Fibroblast of mammary gland (primary cell): ENCODE measurements around the gene FALEC.
A peak's percentile ranks its signal among the peaks of the same experiment; 100 is the strongest.
"Not testable (repeated sequence)": the region's sequence is repeated elsewhere in the genome, so short reads cannot be mapped to it uniquely, and the experiment has no call there.

ENCODE experiments used
- DNase-seq: peaks from one replicate; pipeline ENCODE4 v3.0.0-alpha.2; 2010; ENCODE audit warnings: low read depth
- H3K4me3 ChIP-seq: 2 replicates; pipeline ENCODE4 v1.5.1; 2011; ENCODE audit warnings: low read depth, mild to moderate bottlenecking, low read length, moderate library complexity; ENCODE audit not compliant: control insufficient read depth
- CTCF ChIP-seq: conservative IDR thresholded peaks from 2 replicates; pipeline ENCODE4 v1.5.1; 2011; ENCODE audit warnings: low read depth, low read length, inconsistent platforms; ENCODE audit not compliant: control insufficient read depth, insufficient read depth

FALEC gene

GRCh38 chr1:150566589-150567340 lies 51.2 kb downstream of the FALEC start:
- no peak for DNase-seq
- no peak overlapping the region for H3K4me3 ChIP-seq
- no peak for TF ChIP-seq CTCF

GRCh38 chr1:150567341-150567716 lies 51.8 kb downstream of the FALEC start:
- TF ChIP-seq CTCF: no peak
- peak; percentile 55 for DNase-seq

GRCh38 chr1:150567717-150568593 lies 52.4 kb downstream of the FALEC start:
- DNase-seq: peak; percentile 98
- H3K4me3 ChIP-seq: peak overlapping the region; percentile 20
- TF ChIP-seq CTCF: no peak

More at GRCh38 chr1:150567341-150567716, 51.8 kb downstream of the FALEC start:
- H3K4me3 ChIP-seq: peak overlapping the region; percentile 15

- DNase-seq: no peak
- TF ChIP-seq CTCF: no peak
- H3K4me3 ChIP-seq: no peak overlapping the region
Observed at GRCh38 chr1:150568594-150568966, 53.0 kb downstream of the FALEC start.

- no peak overlapping the region for H3K4me3 ChIP-seq
- no peak for TF ChIP-seq CTCF
- no peak for DNase-seq
Observed at GRCh38 chr1:150572918-150573647, 57.5 kb downstream of the FALEC start.

GRCh38 chr1:150573648-150574071 lies 58.1 kb downstream of the FALEC start:
- not testable (repeated sequence) for DNase-seq, H3K4me3 ChIP-seq
